Suprapubic skin (tissue), 4 donors: Measurements from ENCODE around the gene ADORA3.

Source experiments
- EP300 ChIP-seq: sonication (generic); formaldehyde crosslinking; IDR thresholded peaks from one replicate; pipeline ENCODE4 v1.6.1; 2017; ENCODE audit warnings: antibody characterized with exemption
- POLR2A ChIP-seq, 2 donors: fragments of 450-650 bp; IDR thresholded peaks; one replicate each; pipeline ENCODE4 v1.6.1; 2017; ENCODE audit warnings: antibody characterized with exemption in 2 of 2, mild to moderate bottlenecking in 2 of 2, moderate library complexity in 2 of 2
- POLR2AphosphoS5 ChIP-seq, 3 donors: sonication (generic); formaldehyde crosslinking; IDR thresholded peaks; one replicate each; pipeline ENCODE4 v1.6.1; 2017; ENCODE audit warnings: antibody characterized with exemption in 3 of 3
- TF ChIP-seq, protein P1 (sequence below), 2 donors: fragments of 200-600 bp in 1 of 2; fragments of 450-650 bp in 1 of 2; sonication (generic) in 1 of 2; IDR thresholded peaks; one replicate each; pipeline ENCODE4 v1.5.1; 2016 to 2019; ENCODE audit warnings: antibody characterized with exemption in 2 of 2, mild to moderate bottlenecking in 1 of 2, moderate library complexity in 1 of 2

DNA sequence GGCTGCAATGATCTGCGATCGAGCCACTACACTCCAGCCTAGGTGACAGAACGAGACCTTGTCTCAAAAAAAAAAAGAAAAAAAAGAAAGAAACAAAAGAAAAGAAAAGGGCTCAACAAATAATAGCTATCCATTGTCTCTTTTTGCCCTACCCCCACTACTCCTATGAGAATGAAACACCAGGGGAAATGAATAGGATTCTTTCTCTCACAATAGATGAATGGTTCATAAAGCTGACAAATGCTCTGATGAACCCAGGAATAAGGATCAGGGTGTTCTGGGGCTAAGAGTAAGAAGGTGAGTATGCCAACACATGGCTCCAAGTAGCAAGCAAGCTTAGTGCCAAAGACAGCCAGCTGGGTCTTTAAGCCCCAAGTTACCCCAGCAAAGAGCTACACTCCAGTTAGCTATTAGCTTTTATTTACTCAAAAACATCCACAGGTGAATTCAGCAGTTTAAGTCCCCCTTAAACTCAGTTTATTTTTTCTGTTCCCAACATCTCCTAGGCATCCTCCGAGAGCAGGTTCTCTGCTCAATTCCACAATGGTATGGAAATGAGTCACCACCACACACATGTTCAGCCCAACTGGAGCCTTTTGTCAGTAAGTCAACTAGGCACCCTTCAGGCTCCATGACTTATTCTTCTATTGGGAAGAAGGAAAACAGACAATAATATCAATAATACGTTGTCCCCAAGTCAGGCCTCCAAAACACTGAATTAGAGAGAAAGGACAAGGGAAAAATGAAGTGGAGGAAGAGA is 4.2 kb downstream of the ADORA3 start:
- TF ChIP-seq POLR2A (IDR thresholded peaks at IDR 0.05) (no peak), EP300 (no peak), POLR2AphosphoS5 (IDR thresholded peaks at IDR 0.05) (no peak)
- TF ChIP-seq, protein P1, sequence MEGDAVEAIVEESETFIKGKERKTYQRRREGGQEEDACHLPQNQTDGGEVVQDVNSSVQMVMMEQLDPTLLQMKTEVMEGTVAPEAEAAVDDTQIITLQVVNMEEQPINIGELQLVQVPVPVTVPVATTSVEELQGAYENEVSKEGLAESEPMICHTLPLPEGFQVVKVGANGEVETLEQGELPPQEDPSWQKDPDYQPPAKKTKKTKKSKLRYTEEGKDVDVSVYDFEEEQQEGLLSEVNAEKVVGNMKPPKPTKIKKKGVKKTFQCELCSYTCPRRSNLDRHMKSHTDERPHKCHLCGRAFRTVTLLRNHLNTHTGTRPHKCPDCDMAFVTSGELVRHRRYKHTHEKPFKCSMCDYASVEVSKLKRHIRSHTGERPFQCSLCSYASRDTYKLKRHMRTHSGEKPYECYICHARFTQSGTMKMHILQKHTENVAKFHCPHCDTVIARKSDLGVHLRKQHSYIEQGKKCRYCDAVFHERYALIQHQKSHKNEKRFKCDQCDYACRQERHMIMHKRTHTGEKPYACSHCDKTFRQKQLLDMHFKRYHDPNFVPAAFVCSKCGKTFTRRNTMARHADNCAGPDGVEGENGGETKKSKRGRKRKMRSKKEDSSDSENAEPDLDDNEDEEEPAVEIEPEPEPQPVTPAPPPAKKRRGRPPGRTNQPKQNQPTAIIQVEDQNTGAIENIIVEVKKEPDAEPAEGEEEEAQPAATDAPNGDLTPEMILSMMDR (IDR thresholded peaks at IDR 0.05) = no peak
